Measurements from ENCODE around the gene C20orf204.
A peak's percentile ranks its signal among the peaks of the same experiment; 100 is the strongest.

The C20orf204 gene

GRCh38 chr20:64051561-64052325 is 15.8 kb downstream of the C20orf204 start:
- H3K9me3 ChIP-seq (ENCODE audit: control insufficient read depth, low read length), result no peaks in the 10 kb centered on the region
- H3K4me1 ChIP-seq (ENCODE audit: control insufficient read depth, insufficient read depth, low read length, poor library complexity, severe bottlenecking), result peaks cover 29% of the 10 kb centered on the region
- 92 to 96% methylated on average over 4 to 13 of the region's 15 CpGs for WGBS, 2 experiments (ENCODE audit: insufficient coverage in 2 of 2)
- H3K27ac ChIP-seq (ENCODE audit: low read depth, low read length, severe bottlenecking), result no peak overlapping the region
- peaks cover 4% of the 10 kb centered on the region for H3K36me3 ChIP-seq (ENCODE audit: control insufficient read depth, insufficient read depth, low read length)
- H3K4me3 ChIP-seq (ENCODE audit: extremely low read depth, insufficient read depth, low read length, poor library complexity, severe bottlenecking), result no peak overlapping the region

GRCh38 chr20:64052326-64052722 is 16.3 kb downstream of the C20orf204 start:
- WGBS, 2 experiments (ENCODE audit: insufficient coverage in 2 of 2), result 91 to 95% methylated on average over 4 to 6 of the region's 10 CpGs
- Histone ChIP-seq H3K27ac (ENCODE audit: low read depth, low read length, severe bottlenecking) (no peak overlapping the region), H3K9me3 (ENCODE audit: control insufficient read depth, low read length) (no peaks in the 10 kb centered on the region), H3K4me3 (ENCODE audit: extremely low read depth, insufficient read depth, low read length, poor library complexity, severe bottlenecking) (no peak overlapping the region), H3K36me3 (ENCODE audit: control insufficient read depth, insufficient read depth, low read length) (peaks cover under 1% of the 10 kb centered on the region), H3K4me1 (ENCODE audit: control insufficient read depth, insufficient read depth, low read length, poor library complexity, severe bottlenecking) (peaks cover 35% of the 10 kb centered on the region)

- H3K4me1 ChIP-seq (ENCODE audit: control insufficient read depth, insufficient read depth, low read length, poor library complexity, severe bottlenecking), result peaks cover 37% of the 10 kb centered on the region
- no peak overlapping the region for H3K4me3 ChIP-seq (ENCODE audit: extremely low read depth, insufficient read depth, low read length, poor library complexity, severe bottlenecking)
- H3K27ac ChIP-seq (ENCODE audit: low read depth, low read length, severe bottlenecking), result no peak overlapping the region
- WGBS, 2 experiments (ENCODE audit: insufficient coverage in 2 of 2), result 85 to 89% methylated on average over 20 to 33 of the region's 33 CpGs
- no peaks in the 10 kb centered on the region for H3K9me3 ChIP-seq (ENCODE audit: control insufficient read depth, low read length)
- no peaks in the 10 kb centered on the region for H3K36me3 ChIP-seq (ENCODE audit: control insufficient read depth, insufficient read depth, low read length)
Measured at GRCh38 chr20:64052987-64053840, 17.2 kb downstream of the C20orf204 start.

GRCh38 chr20:64053841-64054661 is 18.1 kb downstream of the C20orf204 start:
- Histone ChIP-seq H3K36me3 (ENCODE audit: control insufficient read depth, insufficient read depth, low read length) (no peaks in the 10 kb centered on the region), H3K9me3 (ENCODE audit: control insufficient read depth, low read length) (no peaks in the 10 kb centered on the region), H3K27ac (ENCODE audit: low read depth, low read length, severe bottlenecking) (peak overlapping the region; percentile 76), H3K4me1 (ENCODE audit: control insufficient read depth, insufficient read depth, low read length, poor library complexity, severe bottlenecking) (peaks cover 37% of the 10 kb centered on the region), H3K4me3 (ENCODE audit: extremely low read depth, insufficient read depth, low read length, poor library complexity, severe bottlenecking) (peak overlapping the region; percentile 8)
- 33 to 56% methylated on average over 12 to 14 of the region's 17 CpGs for WGBS, 2 experiments (ENCODE audit: insufficient coverage in 2 of 2)

GRCh38 chr20:64055396-64055892 is 19.5 kb downstream of the C20orf204 start:
- 33 to 92% methylated on average over 1 to 9 of the region's 9 CpGs for WGBS, 2 experiments (ENCODE audit: insufficient coverage in 2 of 2)
- no peaks in the 10 kb centered on the region for H3K36me3 ChIP-seq (ENCODE audit: control insufficient read depth, insufficient read depth, low read length)
- no peaks in the 10 kb centered on the region for H3K9me3 ChIP-seq (ENCODE audit: control insufficient read depth, low read length)
- peak overlapping the region; percentile 23 for H3K27ac ChIP-seq (ENCODE audit: low read depth, low read length, severe bottlenecking)
- peaks cover 31% of the 10 kb centered on the region for H3K4me1 ChIP-seq (ENCODE audit: control insufficient read depth, insufficient read depth, low read length, poor library complexity, severe bottlenecking)
- no peak overlapping the region for H3K4me3 ChIP-seq (ENCODE audit: extremely low read depth, insufficient read depth, low read length, poor library complexity, severe bottlenecking)

- no peaks in the 10 kb centered on the region for H3K9me3 ChIP-seq (ENCODE audit: control insufficient read depth, low read length)
- no peaks in the 10 kb centered on the region for H3K36me3 ChIP-seq (ENCODE audit: control insufficient read depth, insufficient read depth, low read length)
- no peak overlapping the region for H3K4me3 ChIP-seq (ENCODE audit: extremely low read depth, insufficient read depth, low read length, poor library complexity, severe bottlenecking)
- 82% methylated on average over 17 to 22 of the region's 22 CpGs for WGBS, 2 experiments (ENCODE audit: insufficient coverage in 2 of 2)
- H3K27ac ChIP-seq (ENCODE audit: low read depth, low read length, severe bottlenecking), result peak overlapping the region; percentile 23
- peaks cover 31% of the 10 kb centered on the region for H3K4me1 ChIP-seq (ENCODE audit: control insufficient read depth, insufficient read depth, low read length, poor library complexity, severe bottlenecking)
Measured at GRCh38 chr20:64055893-64056638, 20.1 kb downstream of the C20orf204 start.

GRCh38 chr20:64056639-64056888 is 20.6 kb downstream of the C20orf204 start:
- no peaks in the 10 kb centered on the region for H3K36me3 ChIP-seq (ENCODE audit: control insufficient read depth, insufficient read depth, low read length)
- H3K4me3 ChIP-seq (ENCODE audit: extremely low read depth, insufficient read depth, low read length, poor library complexity, severe bottlenecking), result no peak overlapping the region
- H3K9me3 ChIP-seq (ENCODE audit: control insufficient read depth, low read length), result no peaks in the 10 kb centered on the region
- WGBS, 2 experiments (ENCODE audit: insufficient coverage in 2 of 2), result 71 to 100% methylated on average over 3 to 6 of the region's 7 CpGs
- no peak overlapping the region for H3K27ac ChIP-seq (ENCODE audit: low read depth, low read length, severe bottlenecking)
- peaks cover 31% of the 10 kb centered on the region for H3K4me1 ChIP-seq (ENCODE audit: control insufficient read depth, insufficient read depth, low read length, poor library complexity, severe bottlenecking)

- Histone ChIP-seq H3K27ac (ENCODE audit: low read depth, low read length, severe bottlenecking) (no peak overlapping the region), H3K9me3 (ENCODE audit: control insufficient read depth, low read length) (no peaks in the 10 kb centered on the region), H3K36me3 (ENCODE audit: control insufficient read depth, insufficient read depth, low read length) (no peaks in the 10 kb centered on the region), H3K4me3 (ENCODE audit: extremely low read depth, insufficient read depth, low read length, poor library complexity, severe bottlenecking) (no peak overlapping the region), H3K4me1 (ENCODE audit: control insufficient read depth, insufficient read depth, low read length, poor library complexity, severe bottlenecking) (peaks cover 31% of the 10 kb centered on the region)
- 84 to 87% methylated on average over 37 to 39 of the region's 39 CpGs for WGBS, 2 experiments (ENCODE audit: insufficient coverage in 2 of 2)
Measured at GRCh38 chr20:64056889-64057627, 21.1 kb downstream of the C20orf204 start.

- 41 to 42% methylated on average over 27 to 28 of the region's 33 CpGs for WGBS, 2 experiments (ENCODE audit: insufficient coverage in 2 of 2)
- Histone ChIP-seq H3K27ac (ENCODE audit: low read depth, low read length, severe bottlenecking) (no peak overlapping the region), H3K36me3 (ENCODE audit: control insufficient read depth, insufficient read depth, low read length) (no peaks in the 10 kb centered on the region), H3K4me3 (ENCODE audit: extremely low read depth, insufficient read depth, low read length, poor library complexity, severe bottlenecking) (no peak overlapping the region), H3K9me3 (ENCODE audit: control insufficient read depth, low read length) (no peaks in the 10 kb centered on the region), H3K4me1 (ENCODE audit: control insufficient read depth, insufficient read depth, low read length, poor library complexity, severe bottlenecking) (peaks cover 31% of the 10 kb centered on the region)
Measured at GRCh38 chr20:64057628-64058498, 21.9 kb downstream of the C20orf204 start.

Data from mesodermal cell (in vitro differentiated cells).